Activated T-cell treated with anti-CD3 and anti-CD28 coated beads, Interleukin-2, amount 50 U/mL, for 48 hours (primary cell): ENCODE data around the gene CHCT1.
"Not testable (repeated sequence)": the region's sequence is repeated elsewhere in the genome, so short reads cannot be mapped to it uniquely, and the experiment has no call there.

Experiments
- DNase-seq, 2 experiments: peaks; one replicate each; pipeline ENCODE4 v3.0.0-alpha.2; 2020

CHCT1 gene

DNA sequence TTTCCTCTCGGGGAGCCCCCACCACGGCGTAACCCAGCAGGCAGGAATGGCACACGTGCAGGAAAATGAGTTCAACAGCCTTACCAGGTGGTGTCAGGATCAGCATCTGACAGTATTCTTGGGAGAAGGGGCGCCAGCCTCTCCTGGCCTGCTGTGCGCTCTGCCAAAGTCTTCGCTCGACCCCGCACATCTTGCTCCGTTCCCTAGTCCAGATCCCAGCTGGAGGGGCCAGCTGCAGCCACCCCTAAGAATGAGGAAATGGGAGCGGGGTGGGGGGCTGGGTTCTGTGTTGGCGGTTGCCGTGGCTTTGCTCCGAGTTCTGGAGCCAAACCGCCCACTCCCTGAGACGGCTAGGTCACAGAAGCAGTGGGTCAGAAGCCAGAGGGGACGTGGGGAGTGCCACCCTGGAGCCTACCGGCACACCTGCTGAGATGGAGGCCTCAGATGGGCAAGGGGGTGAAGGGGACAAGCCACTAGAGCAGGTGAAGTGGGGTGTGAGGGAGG, at the start of gene CHCT1:
CHCT1 (plus strand) TSS at position 328 of the 504 bp plus-strand sequence; CDS start at position 432, 104 bp downstream.
- no peak for DNase-seq

DNA sequence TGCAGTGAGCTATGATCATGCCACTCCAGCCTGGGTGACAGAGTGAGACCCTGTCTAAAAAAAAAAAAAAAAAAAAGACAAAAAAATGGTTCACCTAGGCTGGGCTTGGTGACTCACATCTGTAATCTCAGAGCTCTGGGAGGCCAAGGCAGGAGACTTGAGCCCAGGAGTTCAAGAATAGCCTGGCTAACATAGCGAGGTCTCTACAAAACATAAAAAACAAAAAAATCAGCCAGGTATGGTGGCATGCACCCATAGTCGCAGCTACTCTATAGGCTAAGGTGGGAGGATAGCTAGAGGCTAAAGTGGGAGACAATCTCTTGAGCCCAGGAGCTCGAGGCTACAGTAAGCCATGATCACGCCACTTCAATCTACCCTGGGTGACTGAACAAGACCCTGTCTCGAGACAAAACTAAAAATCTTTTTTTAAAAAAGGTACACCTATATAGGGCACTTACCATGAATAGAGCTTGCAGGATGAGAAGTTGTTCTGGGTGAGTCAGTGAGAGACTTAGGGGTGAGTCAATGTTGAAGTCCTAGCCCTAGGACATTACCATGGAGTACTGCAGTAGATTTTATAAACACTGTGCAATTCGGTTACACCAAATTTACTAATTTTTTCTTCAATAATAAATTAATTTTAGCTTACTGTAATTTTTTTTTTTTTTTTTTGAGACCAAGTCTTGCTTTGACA, 49.4 kb upstream of the CHCT1 start:
- DNase-seq: no peak

DNA sequence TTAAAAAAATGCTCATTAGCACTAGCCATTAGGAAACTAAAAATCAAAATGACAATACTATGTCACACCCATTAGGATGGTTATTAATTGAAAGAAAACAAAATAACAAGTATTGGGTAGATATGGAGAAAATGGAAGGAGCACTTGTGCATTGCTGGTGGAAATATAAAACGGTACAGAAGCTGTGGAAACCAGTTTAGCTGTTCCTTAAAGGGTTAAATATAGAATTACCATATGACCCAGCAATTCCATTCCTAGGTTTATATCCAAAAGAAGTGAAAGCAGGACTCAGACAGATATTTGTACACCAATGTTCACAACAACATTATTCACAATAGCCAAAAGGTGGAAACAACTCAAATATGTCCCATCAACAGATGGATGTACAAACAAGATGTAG, 44.1 kb upstream of the CHCT1 start:
- DNase-seq: not testable (repeated sequence)

DNA sequence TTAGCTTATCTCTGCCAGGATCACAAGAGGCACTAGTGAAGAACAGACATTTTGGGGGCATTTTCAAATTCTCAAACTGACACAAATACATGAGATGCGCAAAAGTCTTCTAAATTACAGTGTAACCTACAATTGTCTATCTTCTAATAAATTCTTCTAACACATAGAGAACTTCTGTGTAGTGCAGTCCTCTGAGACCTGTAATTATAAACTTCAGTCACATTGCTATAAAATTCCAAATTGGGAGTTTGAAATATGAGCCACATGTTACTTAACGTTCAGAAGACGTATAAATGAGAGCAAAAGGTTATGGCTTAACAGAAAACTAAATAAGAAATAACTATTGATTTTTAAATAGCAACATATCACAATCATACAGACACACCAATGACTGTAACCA, 42.8 kb upstream of the CHCT1 start:
- not testable (repeated sequence) for DNase-seq

DNA sequence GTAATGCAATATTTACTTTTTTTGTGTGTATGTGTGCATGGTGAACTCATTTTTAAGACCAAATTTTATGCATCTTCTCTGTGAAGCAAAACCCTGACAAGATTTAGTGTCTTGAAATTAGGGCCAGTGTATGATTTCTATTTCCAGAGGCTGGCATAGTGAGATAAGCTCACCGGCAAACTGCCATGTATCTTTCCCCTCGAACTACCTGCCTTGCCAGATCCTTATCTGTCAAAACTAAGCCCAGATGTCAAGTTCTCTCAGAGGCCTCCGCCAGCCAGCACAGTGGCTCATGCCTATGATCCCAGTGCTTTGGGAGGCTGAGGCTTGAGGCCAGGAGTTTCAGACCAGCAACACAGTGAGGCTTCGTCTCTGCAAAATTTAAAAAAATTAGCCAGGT, 40.3 kb upstream of the CHCT1 start:
- no peak for DNase-seq

DNA sequence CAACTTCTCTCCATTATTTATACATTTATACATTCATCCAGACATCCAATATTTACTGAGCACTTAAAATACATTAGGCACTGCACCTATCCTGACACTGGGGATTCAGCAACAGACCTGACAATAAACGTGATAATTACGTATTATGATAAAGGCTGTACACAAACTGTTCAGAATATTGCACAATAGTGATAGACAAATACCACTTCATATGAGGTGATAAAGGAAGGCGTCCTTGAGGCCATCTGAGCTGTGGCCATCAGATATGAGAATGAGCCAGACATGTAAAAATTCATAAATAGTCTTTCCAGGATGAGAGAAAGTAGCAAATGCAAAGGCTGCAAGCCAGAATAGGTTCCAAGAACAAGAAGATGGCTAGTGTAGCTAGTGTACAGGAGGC, 38.9 kb upstream of the CHCT1 start:
- DNase-seq: no peak

DNA sequence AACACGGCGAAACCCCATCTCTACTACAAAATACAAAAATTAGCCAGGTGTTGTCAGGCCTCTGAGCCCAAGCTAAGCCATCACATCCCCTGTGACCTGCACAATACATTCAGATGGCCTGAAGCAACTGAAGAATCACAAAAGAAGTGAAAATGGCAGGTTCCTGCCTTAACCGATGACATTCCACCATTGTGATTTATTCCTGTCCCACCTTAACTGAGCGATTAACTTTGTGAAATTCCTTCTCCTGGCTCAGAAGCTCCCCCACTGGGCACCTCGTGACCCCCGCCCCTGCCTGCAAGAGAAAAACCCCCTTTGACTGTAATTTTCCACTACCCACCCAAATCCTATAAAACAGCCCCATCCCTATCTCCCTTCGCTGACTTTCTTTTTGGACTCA, 37.4 kb upstream of the CHCT1 start:
- not testable (repeated sequence) for DNase-seq

DNA sequence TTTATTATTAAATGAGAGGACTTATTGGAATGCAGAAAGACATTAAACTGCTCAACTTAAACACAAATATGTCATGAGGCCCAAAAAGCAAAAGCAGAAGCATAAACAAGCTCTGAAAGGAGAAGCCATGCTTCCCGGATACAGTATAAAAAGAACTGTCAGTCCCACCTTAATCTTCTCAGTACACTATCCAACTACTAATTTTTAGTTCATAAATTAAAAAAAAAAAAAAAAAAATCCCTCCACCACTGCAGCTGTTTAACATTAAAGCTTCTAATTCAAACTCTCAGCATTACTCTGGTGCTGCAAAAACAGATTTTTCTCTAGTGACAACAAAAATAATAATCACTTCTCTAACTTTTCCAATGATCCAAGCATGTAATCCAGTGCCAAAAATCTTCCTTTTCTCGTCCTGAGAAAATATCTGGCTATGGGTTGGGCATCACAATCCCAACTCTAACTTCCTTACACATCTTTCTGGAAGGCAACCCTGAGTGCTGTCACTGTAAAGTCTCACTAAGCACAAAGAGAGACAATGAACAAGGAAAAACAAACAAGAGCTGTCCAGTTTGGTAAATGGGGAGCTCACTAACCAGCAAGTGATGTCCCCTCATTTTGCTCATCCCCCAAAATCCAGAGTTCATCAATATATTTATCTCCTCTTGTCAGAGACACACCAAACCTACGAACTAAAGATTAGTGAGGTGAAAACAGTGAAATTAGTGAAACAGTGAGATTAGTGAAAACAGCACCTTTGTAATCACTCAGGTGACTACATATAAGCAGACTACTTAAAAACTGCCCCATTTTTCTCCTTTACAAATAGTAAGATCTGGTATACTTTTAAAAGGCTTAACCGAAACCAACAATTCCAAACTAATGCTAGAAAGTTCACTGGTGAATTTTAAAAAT, 35.9 kb upstream of the CHCT1 start:
- no peak for DNase-seq

DNA sequence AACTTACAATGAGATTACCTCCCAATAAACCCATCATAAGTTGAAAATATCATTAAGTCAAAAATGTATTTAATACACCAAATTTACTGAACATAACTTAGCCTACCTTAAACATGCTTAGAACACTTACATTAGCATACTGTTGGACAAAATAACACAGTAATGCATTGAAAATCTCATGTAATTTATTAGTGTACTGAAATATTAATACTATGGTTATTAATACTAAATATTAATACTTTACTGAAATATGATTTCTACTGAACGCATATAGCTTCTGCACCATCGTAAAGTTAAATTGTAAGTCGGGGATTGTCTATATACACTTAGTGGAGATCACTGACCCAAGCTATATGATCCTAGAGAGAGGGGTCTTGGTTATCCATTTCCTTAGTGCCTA, 34.6 kb upstream of the CHCT1 start:
- DNase-seq: no peak

DNA sequence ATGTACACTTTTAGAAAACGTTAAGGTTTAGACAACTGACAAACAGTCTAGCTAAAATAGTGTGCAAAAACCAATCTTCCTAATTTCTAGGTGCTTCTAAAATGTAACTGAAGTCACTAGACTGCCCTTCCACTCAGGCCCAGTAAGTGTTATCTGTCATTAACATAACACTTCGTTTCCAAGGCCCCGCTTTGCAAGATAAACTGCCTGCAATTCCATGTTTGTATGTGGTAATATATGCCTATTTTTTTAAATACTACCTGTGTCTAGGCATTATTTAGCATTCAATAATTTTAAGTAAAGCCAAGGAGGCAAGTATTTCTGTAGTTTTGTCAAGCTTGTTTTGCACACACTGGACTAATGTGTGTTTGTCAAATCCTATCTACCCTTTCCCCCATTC, 33.5 kb upstream of the CHCT1 start:
- DNase-seq: no peak

DNA sequence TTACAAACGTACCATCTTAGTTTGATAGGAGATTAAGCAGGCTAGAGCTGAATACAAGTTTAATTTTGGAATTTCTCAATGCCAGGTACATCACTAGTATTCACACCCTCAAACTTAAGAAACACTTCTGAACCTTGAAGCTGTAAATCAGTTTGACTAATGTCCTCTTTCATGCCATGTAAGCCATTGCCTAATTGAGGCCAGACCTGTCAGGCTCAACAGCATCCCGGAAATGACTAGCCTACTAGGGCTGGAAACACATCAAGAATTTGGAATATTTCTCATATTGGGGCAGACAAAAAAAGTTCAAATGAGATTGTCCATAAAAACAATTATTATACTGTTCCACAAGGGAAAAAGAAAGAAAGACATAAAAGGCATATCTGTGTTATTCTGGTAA, 32.1 kb upstream of the CHCT1 start:
- DNase-seq: no peak

DNA sequence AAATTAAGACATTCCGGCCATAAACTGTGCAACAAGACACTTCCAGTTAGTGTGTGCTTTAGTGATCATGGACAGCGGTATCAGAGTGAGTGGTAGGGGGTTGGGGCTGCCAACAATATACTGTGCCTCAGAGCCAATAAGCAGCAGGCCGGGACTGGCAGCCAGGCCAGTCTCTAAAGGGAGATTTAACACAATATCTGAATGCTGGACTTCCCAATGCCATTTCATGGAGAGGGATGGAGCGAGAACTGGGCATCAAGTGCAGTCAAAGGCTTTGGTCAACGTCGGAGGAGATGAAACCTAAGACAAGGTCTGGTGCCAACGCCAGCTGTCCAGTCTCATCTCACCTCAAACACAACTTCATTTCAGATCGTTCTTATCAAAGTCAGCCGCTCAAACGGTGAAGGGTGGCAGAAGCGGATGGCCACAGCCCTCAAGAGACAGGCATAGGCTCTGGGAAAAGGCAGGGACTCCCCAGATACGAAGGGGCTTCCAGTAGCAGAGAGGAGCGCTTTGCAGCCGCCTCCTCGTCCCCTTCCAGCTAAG, 31.3 kb upstream of the CHCT1 start:
- peak; percentile 44 to 48 for DNase-seq

DNA sequence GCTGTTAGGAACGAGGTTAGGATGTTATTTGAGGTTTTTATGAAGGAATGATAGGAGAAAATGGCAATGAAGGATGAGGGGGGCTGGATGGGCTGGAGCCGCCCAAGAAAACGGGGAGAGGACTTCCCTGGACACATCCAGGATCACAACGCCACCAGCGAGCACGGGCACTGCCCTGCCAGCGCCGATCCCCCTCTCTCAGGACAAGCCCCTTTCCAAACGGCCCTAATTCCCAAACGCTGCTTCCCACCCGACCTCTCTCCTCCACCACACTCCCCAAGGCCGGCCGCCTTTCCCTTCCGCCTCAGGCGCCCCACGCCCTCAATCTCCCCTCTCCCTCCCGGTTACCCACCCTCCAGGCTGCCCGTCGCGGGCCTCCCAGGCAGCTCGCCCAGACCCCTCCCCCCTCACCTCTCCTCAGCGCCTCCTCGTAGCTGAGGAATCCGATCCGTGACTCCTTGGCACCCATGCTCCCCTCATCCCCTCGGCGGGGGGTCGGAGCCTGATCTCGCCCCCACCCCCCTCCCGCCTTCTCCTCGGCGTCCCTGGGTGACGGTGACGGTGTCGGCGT, 30.7 kb upstream of the CHCT1 start:
- DNase-seq: peak in 1 of 2 experiments; percentile 24

DNA sequence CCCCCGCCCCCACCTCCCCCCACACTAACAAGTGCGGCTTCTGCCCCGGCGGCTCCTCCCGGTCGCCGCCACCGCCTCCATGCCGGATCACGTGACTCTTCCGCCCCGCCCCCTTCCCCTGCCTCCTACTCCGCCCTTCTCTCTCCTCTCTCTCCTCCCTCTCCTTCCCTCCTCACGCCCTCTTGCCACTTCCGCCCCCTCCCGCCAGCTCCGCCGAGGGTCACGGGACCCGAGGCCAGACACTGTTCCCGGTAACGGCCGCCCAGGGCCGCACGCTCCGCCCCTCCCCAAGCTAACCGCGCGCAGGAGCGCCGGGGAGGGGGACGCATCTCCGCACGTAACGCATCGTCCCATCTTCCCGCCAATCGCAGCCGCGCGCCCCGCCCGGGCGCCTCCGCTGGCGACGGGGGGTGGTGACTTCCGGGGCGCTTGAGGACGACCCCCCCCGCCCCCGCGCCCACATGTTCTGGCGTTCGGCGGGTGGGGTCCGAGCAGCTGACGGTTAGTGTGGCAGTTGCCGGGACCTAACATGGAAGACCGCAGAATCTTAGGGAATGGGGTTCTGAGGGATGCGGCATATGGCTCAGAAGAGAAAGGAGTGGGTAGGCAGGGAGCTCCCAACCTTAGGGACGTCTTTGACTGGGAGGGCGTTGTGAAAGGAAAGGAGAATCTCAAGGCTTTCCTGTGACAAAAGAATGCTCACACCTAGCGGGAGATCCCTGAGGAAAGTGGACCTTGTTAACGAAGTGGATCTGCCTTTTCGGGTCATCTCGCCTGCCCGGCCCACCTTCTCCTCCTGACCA, 30.0 kb upstream of the CHCT1 start, which contains the start of gene USP32:
USP32 (minus strand) TSS at position 92 of the 803 bp plus-strand sequence. CDS start 194 bp downstream, outside the sequence.
- DNase-seq: peak; percentile 98 to 99

DNA sequence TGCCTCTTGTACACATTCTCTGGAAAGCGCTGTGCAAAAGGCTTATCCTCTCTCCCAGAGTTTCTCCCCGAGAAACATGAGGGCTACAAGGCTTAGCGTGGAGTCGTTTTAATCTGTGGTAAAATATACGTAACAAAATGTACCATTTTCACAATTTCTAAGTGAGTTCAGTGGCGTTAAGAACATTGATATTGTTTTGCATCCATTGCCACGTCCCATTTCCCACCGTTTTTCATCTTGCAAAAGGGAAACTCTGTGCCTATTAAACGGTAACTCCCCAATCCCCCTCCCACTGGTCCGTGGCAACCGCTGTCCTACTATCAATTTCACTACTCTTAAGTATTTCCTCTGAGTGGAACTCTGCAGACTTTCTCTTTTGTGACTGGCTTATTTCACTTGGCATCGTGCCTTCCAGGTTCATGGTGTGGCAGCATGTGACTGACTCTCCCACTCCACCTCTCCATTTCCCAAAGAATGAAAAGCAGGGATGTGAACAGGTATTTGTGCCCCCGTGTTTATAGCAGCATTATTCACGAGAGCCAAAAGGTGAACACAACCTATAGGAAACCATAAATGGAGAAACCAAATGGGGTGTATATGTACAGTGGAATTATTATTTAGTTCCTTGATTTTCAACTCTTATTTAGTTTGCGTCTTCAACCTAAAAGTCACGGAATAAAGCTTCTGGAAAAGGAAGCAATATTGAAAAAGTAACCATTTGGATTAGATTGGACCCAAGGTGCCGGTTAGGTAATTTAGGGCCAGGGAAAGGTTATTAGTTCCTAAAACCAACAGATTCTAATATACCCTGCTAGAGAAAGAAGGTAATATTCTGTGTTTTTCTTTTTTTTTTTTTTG, 29.2 kb upstream of the CHCT1 start:
- peak; percentile 59 to 63 for DNase-seq

DNA sequence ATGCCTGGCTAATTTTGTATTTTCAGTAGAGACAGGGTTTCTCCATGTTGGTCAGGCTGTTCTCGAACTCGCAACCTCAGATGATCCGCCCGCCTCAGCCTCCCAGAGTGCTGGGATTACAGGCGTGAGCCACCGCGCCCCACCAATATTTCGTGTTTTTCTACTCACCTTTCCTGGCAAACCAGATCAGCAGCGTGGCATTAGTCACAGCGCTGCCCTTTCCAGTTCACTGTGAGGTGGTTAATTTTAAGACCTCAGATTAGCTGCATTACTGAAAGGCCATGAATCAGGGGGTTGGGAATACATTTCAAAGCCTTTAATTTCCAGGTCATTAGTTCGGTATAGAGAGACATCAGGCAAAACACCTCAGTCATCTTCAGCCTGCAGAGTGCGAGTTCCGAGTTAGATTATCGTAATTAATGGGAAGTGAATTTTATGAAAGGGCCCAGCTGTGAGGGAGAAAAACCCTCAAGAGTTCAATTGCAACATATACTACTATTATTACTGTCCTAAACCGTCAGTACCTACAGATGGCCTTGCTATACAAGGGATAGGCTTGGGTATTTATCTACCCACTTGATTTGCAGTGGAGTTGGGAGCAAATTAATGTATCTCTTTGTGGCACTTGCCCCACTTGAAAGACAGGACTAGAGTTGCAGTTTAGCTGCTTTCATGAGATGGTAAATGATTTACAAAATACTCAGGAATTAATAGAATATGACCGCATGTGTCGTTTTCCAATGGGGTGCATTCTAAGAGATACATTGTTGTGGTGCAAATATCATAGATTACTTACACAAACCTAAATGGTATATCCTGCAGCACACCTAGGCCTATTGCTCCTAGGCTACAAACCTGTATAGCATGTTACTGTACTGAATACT, 28.2 kb upstream of the CHCT1 start:
- peak in 1 of 2 experiments; percentile 24 for DNase-seq

DNA sequence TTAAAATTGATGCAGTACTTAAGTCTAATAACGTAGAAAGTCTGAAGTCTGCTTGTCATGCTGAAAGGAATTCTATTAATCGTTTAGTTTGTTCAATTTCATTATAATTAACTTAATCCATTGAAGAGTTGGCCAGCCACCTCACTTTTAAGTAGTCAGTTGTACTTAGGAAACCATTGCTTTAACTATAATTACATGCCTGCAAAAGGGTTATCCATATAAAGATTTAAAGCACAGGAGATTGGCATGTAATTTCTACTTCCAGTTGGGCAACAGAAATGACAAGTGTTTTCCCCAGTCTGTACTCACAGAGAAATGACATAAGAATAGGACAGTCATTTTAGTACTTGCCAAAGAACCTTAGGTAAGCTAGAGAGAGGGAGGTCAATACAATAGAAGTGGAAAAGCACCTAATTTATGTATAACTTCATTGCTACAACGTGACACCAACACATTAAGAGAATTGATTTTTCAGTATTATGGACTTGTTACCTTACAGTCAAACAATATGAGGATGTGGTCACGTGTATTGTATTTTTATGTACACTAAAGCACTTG, 26.7 kb upstream of the CHCT1 start:
- DNase-seq: no peak

DNA sequence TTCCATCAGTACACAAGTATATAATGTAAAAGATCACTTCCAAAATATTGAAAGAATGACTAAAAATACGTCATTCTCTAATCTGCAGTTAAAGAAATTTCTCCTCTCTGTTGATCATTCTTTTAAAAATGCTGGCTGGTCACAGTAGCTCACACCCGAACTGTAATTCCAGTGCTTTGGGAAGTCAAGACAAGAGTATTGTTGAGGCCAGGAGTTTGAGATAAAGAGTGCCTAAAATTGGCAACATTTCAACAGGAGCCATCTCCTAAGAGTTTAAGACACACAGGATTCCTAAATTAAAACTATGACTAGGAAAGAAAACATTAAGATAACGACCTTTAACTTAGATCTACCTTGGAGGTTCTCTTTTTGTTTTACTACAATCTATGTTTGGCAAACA, 25.9 kb upstream of the CHCT1 start:
- DNase-seq: no peak

DNA sequence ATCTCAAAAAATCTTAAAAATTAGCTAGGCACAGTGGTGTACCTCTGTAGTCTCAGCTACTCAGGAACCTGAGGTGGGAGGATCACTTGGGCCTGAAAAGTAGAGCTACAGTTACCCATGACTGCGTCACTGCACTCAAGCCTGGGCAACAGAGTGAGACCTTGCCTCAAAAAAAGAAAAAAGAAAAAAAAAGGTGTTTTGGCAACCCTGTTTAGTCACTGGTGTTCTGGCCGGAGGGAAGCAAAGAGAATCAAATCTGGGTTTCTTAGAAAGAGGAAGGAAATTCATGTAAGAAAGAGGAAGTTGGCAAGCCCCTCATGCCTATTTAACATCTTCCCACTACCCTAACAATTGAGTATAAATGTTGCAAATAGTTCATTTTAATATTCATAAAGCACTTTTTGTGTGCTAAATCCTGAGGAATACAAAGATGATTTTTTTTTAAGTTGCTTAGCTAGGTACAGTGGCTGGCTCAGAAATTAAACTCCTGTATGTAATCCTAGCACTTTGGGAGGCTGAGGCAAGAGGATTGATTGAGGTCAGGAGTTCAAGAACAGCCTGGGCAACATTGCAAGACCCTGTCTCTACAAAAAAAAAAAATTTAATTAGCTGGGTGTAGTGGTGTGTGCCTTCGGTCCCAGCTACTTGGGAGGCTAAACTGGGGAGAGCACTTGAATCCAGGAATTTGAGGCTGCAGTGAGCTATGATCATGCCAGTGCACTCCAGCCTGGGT, 23.9 kb upstream of the CHCT1 start:
- DNase-seq: no peak
